ENCODE measurements around the gene MYCBPAP.

Gene MYCBPAP

GRCh38 chr17:50569592-50569991 lies 61.4 kb downstream of the MYCBPAP start:
- DNase-seq (ENCODE audit: low read depth in 2 of 2, low spot score in 1 of 2), result no peak

- DNase-seq (ENCODE audit: low read depth in 2 of 2, low spot score in 1 of 2), result no peak
Observed at GRCh38 chr17:50570032-50570431, 61.8 kb downstream of the MYCBPAP start.

GRCh38 chr17:50570528-50570927 lies 62.3 kb downstream of the MYCBPAP start:
- no peak for DNase-seq (ENCODE audit: low read depth in 2 of 2, low spot score in 1 of 2)

GRCh38 chr17:50571681-50572080 lies 63.4 kb downstream of the MYCBPAP start:
- no peak for DNase-seq (ENCODE audit: low read depth in 2 of 2, low spot score in 1 of 2)

GRCh38 chr17:50572541-50572940 lies 64.3 kb downstream of the MYCBPAP start:
- no peak for DNase-seq (ENCODE audit: low read depth in 2 of 2, low spot score in 1 of 2)

GRCh38 chr17:50573866-50574611 lies 65.8 kb downstream of the MYCBPAP start:
- DNase-seq (ENCODE audit: low read depth in 2 of 2, low spot score in 1 of 2), result no peak

GRCh38 chr17:50575581-50576210 lies 67.5 kb downstream of the MYCBPAP start:
- no peak for DNase-seq (ENCODE audit: low read depth in 2 of 2, low spot score in 1 of 2)

GRCh38 chr17:50576864-50577263 lies 68.6 kb downstream of the MYCBPAP start:
- no peak for DNase-seq (ENCODE audit: low read depth in 2 of 2, low spot score in 1 of 2)

GRCh38 chr17:50577451-50577954 lies 69.3 kb downstream of the MYCBPAP start:
- DNase-seq (ENCODE audit: low read depth in 2 of 2, low spot score in 1 of 2), result no peak

- no peak for DNase-seq (ENCODE audit: low read depth in 2 of 2, low spot score in 1 of 2)
Observed at GRCh38 chr17:50578173-50578572, 69.9 kb downstream of the MYCBPAP start.

- DNase-seq (ENCODE audit: low read depth in 2 of 2, low spot score in 1 of 2), result no peak
Observed at GRCh38 chr17:50579399-50579798, 71.2 kb downstream of the MYCBPAP start.

GRCh38 chr17:50580646-50581045 lies 72.4 kb downstream of the MYCBPAP start:
- DNase-seq (ENCODE audit: low read depth in 2 of 2, low spot score in 1 of 2), result no peak

Data from stimulated activated CD8-positive, alpha-beta memory T cell treated with anti-CD3 and anti-CD28 coated beads, Interleukin-4, amount 100 ng/mL, for 1 hour (primary cell).